ENCODE data around the gene TNPO1. TPM values are rescaled to one million over a fixed set of nuclear protein-coding genes. Genes with fewer than 3 reads are reported as not detected.
"Not testable (repeated sequence)": the region's sequence is repeated elsewhere in the genome, so short reads cannot be mapped to it uniquely, and the experiment has no call there.

The TNPO1 gene
- total RNA-seq, 4 donors from 2014 or later: 96.8 to 130 (median 111) TPM

DNA sequence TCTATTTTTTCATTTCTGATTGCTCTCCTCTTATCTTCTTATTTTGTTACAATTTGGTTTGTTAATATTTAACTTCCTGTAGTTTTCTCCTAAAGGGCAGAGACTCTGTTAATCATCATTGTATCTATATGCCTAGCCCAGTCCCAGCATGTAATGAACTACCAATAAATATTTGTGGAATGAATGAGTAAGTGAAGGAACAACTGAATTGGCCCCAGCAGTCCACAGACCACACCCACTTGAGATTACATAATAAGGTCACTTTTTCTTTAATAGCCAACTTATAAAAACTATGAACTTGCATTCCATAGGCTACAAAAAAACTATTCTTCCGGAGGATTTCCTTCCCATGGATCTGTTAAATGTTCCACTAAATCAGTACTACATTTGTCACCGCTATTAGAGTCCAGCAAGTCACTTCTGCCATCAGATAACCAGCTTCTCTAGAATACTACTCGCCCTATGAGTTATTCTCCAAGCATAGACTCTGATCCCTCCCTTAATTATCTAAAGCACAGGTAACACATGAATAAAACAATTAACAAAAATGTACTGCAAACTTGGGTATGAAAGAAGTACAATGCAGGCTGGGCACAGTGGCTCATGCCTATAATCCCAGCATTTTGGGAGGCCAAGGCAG is 27.5 kb upstream of the TNPO1 start:
- in situ Hi-C loops (cut with MboI; ENCODE audit: low sequenced_read_pairs in 4 of 4): no loop called here
- no peak for TF ChIP-seq POLR2A (IDR thresholded peaks at IDR 0.05)
- TF ChIP-seq, protein P1, sequence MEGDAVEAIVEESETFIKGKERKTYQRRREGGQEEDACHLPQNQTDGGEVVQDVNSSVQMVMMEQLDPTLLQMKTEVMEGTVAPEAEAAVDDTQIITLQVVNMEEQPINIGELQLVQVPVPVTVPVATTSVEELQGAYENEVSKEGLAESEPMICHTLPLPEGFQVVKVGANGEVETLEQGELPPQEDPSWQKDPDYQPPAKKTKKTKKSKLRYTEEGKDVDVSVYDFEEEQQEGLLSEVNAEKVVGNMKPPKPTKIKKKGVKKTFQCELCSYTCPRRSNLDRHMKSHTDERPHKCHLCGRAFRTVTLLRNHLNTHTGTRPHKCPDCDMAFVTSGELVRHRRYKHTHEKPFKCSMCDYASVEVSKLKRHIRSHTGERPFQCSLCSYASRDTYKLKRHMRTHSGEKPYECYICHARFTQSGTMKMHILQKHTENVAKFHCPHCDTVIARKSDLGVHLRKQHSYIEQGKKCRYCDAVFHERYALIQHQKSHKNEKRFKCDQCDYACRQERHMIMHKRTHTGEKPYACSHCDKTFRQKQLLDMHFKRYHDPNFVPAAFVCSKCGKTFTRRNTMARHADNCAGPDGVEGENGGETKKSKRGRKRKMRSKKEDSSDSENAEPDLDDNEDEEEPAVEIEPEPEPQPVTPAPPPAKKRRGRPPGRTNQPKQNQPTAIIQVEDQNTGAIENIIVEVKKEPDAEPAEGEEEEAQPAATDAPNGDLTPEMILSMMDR (IDR thresholded peaks at IDR 0.05 in 4 of 5, conservative IDR thresholded peaks at IDR 0.05 in 1 of 5): no peak
- H3K4me1 ChIP-seq: no peaks in the 10 kb centered on the region
- H3K27me3 ChIP-seq: no peaks in the 10 kb centered on the region
- H3K4me3 ChIP-seq: no peak overlapping the region
- no peaks in the 10 kb centered on the region for H3K9me3 ChIP-seq
- intact Hi-C loops (cut with DNase I; ENCODE audit: low total_unique reads): no loop called here
- ATAC-seq: no peak
- no peak overlapping the region for H3K27ac ChIP-seq
- DNase-seq: no peak
- H3K36me3 ChIP-seq: no peaks in the 10 kb centered on the region

DNA sequence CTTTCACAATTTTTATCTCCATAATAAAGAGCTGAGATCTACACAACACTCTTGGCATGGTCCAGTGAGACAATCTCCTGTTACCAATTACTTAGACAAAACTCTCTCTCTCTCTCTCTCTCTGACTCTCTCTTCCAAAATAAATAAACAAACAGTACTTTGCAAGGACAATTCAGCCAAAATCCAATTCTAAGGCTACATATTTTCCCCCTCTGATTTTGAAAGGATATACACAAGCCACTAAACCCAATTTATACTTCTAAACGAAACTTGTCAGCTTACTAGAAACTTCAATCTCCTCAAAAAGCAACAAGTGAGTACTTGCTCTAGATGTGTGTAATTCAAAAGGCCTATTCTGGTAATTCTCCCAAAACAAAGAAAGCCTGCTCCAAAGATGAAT is 26.3 kb upstream of the TNPO1 start:
- H3K9me3 ChIP-seq: no peaks in the 10 kb centered on the region
- H3K36me3 ChIP-seq: no peaks in the 10 kb centered on the region
- no peak for DNase-seq
- in situ Hi-C loops (cut with MboI; ENCODE audit: low sequenced_read_pairs in 4 of 4): no loop called here
- intact Hi-C loops (cut with DNase I; ENCODE audit: low total_unique reads): no loop called here
- ATAC-seq: no peak
- H3K27ac ChIP-seq: no peak overlapping the region
- H3K4me1 ChIP-seq: no peaks in the 10 kb centered on the region
- H3K27me3 ChIP-seq: no peaks in the 10 kb centered on the region
- TF ChIP-seq POLR2A (IDR thresholded peaks at IDR 0.05): no peak
- TF ChIP-seq, protein P1 (IDR thresholded peaks at IDR 0.05 in 4 of 5, conservative IDR thresholded peaks at IDR 0.05 in 1 of 5): no peak
- no peak overlapping the region for H3K4me3 ChIP-seq

DNA sequence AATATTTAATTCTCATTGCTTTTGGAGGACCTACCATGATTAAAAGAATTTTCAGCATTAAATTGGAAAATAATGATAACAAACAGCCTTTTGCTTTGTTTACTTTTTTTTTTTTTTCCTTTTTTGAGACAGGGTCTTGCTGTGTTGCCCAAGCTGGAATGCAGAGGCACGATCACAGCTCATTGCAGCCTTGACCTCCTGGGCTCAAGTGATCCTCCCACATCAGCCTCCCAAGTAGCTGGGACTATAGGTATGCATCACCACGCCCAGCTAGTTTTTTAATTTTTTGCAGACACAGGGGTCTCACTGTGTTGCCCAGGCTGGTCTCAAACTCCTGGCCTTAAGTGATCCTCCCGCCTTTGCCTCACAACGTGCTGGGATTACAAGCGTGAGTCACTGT is 23.8 kb upstream of the TNPO1 start:
- H3K4me3 ChIP-seq; intact Hi-C loops (cut with DNase I; ENCODE audit: low total_unique reads); ATAC-seq; H3K4me1 ChIP-seq; H3K27me3 ChIP-seq; H3K36me3 ChIP-seq; DNase-seq; H3K27ac ChIP-seq; in situ Hi-C loops (cut with MboI; ENCODE audit: low sequenced_read_pairs in 4 of 4); H3K9me3 ChIP-seq: not testable (repeated sequence)

DNA sequence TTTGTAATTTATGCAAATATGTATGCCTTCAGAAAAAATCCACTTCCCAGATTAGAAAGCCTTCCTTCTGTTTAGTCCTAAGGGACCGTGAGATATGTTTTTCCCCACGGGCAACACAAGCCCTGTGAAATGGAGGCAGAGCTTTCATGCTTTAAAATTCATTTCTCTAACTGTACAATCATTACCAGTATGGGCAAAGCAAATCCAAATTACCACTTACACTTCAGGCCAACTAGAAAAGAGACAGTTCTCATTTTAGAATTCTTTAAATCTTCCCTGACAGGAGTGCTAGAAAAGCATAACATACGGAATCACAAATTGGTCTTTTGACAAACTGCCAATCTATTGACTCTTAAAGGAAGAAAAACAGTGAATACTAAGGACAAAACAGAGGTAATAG is 20.5 kb upstream of the TNPO1 start:
- no peak for TF ChIP-seq POLR2A (IDR thresholded peaks at IDR 0.05)
- Histone ChIP-seq H3K27me3 (no peaks in the 10 kb centered on the region), H3K9me3 (no peaks in the 10 kb centered on the region), H3K4me3 (no peak overlapping the region), H3K27ac (no peak overlapping the region), H3K4me1 (no peaks in the 10 kb centered on the region), H3K36me3 (no peaks in the 10 kb centered on the region)
- ATAC-seq (no peak), DNase-seq (no peak)
- in situ Hi-C loops (cut with MboI; ENCODE audit: low sequenced_read_pairs in 4 of 4): no loop called here
- intact Hi-C loops (cut with DNase I; ENCODE audit: low total_unique reads): no loop called here

DNA sequence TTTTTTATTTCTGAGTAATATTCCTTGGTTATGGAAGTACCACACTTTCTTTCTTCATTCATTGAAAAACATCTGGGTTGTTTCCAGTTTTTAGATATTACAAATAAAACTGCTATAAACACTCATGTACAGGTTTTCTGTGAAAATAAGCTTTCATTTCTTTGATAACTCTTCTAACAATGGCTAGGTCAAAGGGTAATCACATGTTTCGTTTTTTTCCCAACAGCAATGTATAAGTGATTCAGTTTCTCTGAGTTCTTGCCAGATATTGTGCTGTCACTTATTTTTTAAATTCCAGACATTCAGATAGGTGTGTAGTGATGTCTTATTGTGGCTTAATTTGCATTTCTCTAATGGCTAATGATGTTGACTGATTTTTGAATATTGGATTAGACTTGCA is 16.7 kb upstream of the TNPO1 start:
- H3K36me3 ChIP-seq: no peaks in the 10 kb centered on the region
- no peaks in the 10 kb centered on the region for H3K27me3 ChIP-seq
- in situ Hi-C loops (cut with MboI; ENCODE audit: low sequenced_read_pairs in 4 of 4) (loop anchor here in 3 of 4 donors (25.0 kb wide), 3 partner anchors 187 to 662 kb away; no protein-coding TSS in a partner anchor), intact Hi-C loops (cut with DNase I; ENCODE audit: low total_unique reads) (no loop called here)
- no peaks in the 10 kb centered on the region for H3K4me1 ChIP-seq
- H3K4me3 ChIP-seq: no peak overlapping the region
- TF ChIP-seq, protein P1 (IDR thresholded peaks at IDR 0.05 in 4 of 5, conservative IDR thresholded peaks at IDR 0.05 in 1 of 5): no peak
- no peak for TF ChIP-seq POLR2A (IDR thresholded peaks at IDR 0.05)
- ATAC-seq (no peak), DNase-seq (no peak)
- no peak overlapping the region for H3K27ac ChIP-seq
- H3K9me3 ChIP-seq: no peaks in the 10 kb centered on the region

DNA sequence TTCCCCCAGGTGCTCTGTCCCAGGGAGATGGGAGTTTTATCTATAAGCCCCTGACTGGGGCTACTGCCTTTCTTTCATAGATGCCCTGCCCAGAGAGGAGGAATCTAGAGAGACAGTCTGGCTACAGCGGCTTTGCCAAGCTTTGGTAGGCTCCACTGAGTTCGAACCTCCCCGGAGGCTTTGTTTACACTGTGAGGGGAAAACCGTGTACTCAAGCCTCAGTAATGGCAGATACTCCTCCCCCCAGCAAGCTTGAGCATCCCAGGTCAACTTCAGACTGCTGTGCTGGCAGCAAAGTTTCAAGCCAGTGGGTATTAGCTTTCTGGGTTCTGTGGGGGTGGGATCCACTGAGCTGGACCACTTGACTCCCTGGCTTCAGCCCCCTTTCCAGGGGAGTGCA is 7.8 kb upstream of the TNPO1 start:
- H3K27ac ChIP-seq; H3K36me3 ChIP-seq; H3K9me3 ChIP-seq; ATAC-seq; H3K4me3 ChIP-seq; H3K27me3 ChIP-seq; intact Hi-C loops (cut with DNase I; ENCODE audit: low total_unique reads); DNase-seq; H3K4me1 ChIP-seq: not testable (repeated sequence)
- in situ Hi-C loops (cut with MboI; ENCODE audit: low sequenced_read_pairs in 4 of 4): loop anchor here in 3 of 4 donors (25.0 kb wide), 3 partner anchors 196 to 671 kb away; no protein-coding TSS in a partner anchor
